H9 (cell line): ENCODE data around the gene TLX2. TPM values are rescaled to one million over a fixed set of nuclear protein-coding genes. Genes with fewer than 3 reads are reported as not detected.
A peak's percentile ranks its signal among the peaks of the same experiment; 100 is the strongest.

Experiments
- DNase-seq: peaks from one replicate; pipeline ENCODE4 v3.0.0-alpha.2; 2017
- H2AFZ ChIP-seq: one replicate; pipeline ENCODE4 v1.6.1; 2013; ENCODE audit warnings: mild to moderate bottlenecking, low read length, control low read depth, moderate library complexity
- H2AK5ac ChIP-seq: 2 replicates; pipeline ENCODE4 v1.6.1; 2013; ENCODE audit warnings: low read length, control low read depth, mixed read lengths; ENCODE audit not compliant: insufficient read length
- H2BK120ac ChIP-seq: one replicate; pipeline ENCODE4 v1.6.1; 2013; ENCODE audit warnings: low read depth, mild to moderate bottlenecking, low read length, control low read depth, inconsistent platforms; ENCODE audit not compliant: poor library complexity, severe bottlenecking
- H2BK12ac ChIP-seq: 2 replicates; pipeline ENCODE4 v1.6.1; 2013; ENCODE audit warnings: low read length, control low read depth, mixed read lengths, low read depth; ENCODE audit not compliant: insufficient read length
- H2BK15ac ChIP-seq: 2 replicates; pipeline ENCODE4 v1.6.1; 2013; ENCODE audit warnings: low read depth, low read length, control low read depth
- H2BK20ac ChIP-seq: one replicate; pipeline ENCODE4 v1.6.1; 2013; ENCODE audit warnings: low read depth, mild to moderate bottlenecking, low read length, control low read depth, inconsistent platforms; ENCODE audit not compliant: poor library complexity, severe bottlenecking
- H2BK5ac ChIP-seq: 2 replicates; pipeline ENCODE4 v1.6.1; 2013; ENCODE audit warnings: low read length, control low read depth, mixed read lengths; ENCODE audit not compliant: insufficient read length
- H3K14ac ChIP-seq: 2 replicates; pipeline ENCODE4 v1.6.1; 2013; ENCODE audit warnings: low read length, control low read depth; ENCODE audit not compliant: insufficient read depth
- H3K18ac ChIP-seq: 2 replicates; pipeline ENCODE4 v1.6.1; 2013; ENCODE audit warnings: low read depth, mild to moderate bottlenecking, mixed read lengths, low read length, control low read depth; ENCODE audit not compliant: insufficient read length
- H3K23ac ChIP-seq: 2 replicates; pipeline ENCODE4 v1.6.1; 2013; ENCODE audit warnings: low read length, control low read depth, mixed read lengths, low read depth; ENCODE audit not compliant: insufficient read length
- H3K23me2 ChIP-seq: 2 replicates; pipeline ENCODE4 v1.6.1; 2013; ENCODE audit warnings: low read depth, mild to moderate bottlenecking, mixed read lengths, low read length, control low read depth; ENCODE audit not compliant: insufficient read length, poor library complexity, severe bottlenecking
- H3K27ac ChIP-seq: 2 replicates; pipeline ENCODE4 v1.5.1; 2013; ENCODE audit warnings: low read length, control low read depth, mixed read lengths, low read depth; ENCODE audit not compliant: insufficient read length
- H3K27me3 ChIP-seq: 2 replicates; pipeline ENCODE4 v1.6.1; 2013; ENCODE audit warnings: low read length, control low read depth, inconsistent platforms; ENCODE audit not compliant: insufficient read depth
- H3K4ac ChIP-seq: 2 replicates; pipeline ENCODE4 v1.6.1; 2013; ENCODE audit warnings: low read depth, mild to moderate bottlenecking, control low read depth, inconsistent platforms, low read length, moderate library complexity
- H3K4me1 ChIP-seq: 2 replicates; pipeline ENCODE4 v1.6.1; 2013; ENCODE audit warnings: low read length, control low read depth, inconsistent platforms; ENCODE audit not compliant: insufficient read depth
- H3K4me2 ChIP-seq: 2 replicates; pipeline ENCODE4 v1.6.1; 2013; ENCODE audit warnings: low read length, control low read depth, mixed read lengths; ENCODE audit not compliant: insufficient read length, insufficient read depth
- H3K56ac ChIP-seq: 2 replicates; pipeline ENCODE4 v1.6.1; 2013; ENCODE audit warnings: low read depth, mild to moderate bottlenecking, mixed read lengths, low read length, control low read depth; ENCODE audit not compliant: insufficient read length
- H3K79me1 ChIP-seq: 2 replicates; pipeline ENCODE4 v1.6.1; 2013; ENCODE audit warnings: low read depth, mild to moderate bottlenecking, moderate library complexity, low read length, control low read depth, inconsistent platforms; ENCODE audit not compliant: insufficient read depth, poor library complexity, severe bottlenecking
- H3K79me2 ChIP-seq: 2 replicates; pipeline ENCODE4 v1.6.1; 2013; ENCODE audit warnings: low read length, control low read depth, inconsistent platforms; ENCODE audit not compliant: insufficient read depth
- H3K9ac ChIP-seq: 2 replicates; pipeline ENCODE4 v1.6.1; 2013; ENCODE audit warnings: low read length, control low read depth, mixed read lengths; ENCODE audit not compliant: insufficient read length; ENCODE audit errors: extremely low read depth
- H3K9me3 ChIP-seq: one replicate; pipeline ENCODE4 v1.6.1; 2013; ENCODE audit warnings: low read depth, low read length, inconsistent platforms; ENCODE audit not compliant: control insufficient read depth
- H3T11ph ChIP-seq: one replicate; pipeline ENCODE4 v1.6.1; 2013; ENCODE audit warnings: mild to moderate bottlenecking, low read length, control low read depth, inconsistent platforms
- H4K20me1 ChIP-seq: one replicate; pipeline ENCODE4 v1.6.1; 2013; ENCODE audit not compliant: control insufficient read depth, insufficient read length, insufficient read depth
- H4K5ac ChIP-seq: 2 replicates; pipeline ENCODE4 v1.6.1; 2013; ENCODE audit warnings: low read depth, mild to moderate bottlenecking, mixed read lengths, low read length, control low read depth; ENCODE audit not compliant: insufficient read length
- H4K8ac ChIP-seq: replicated peaks from 2 replicates; pipeline ENCODE4 v1.6.1; 2013; ENCODE audit warnings: low read length, control low read depth, mixed read lengths, low read depth; ENCODE audit not compliant: insufficient read length
- H4K91ac ChIP-seq: 2 replicates; pipeline ENCODE4 v1.6.1; 2013; ENCODE audit warnings: low read depth, mild to moderate bottlenecking, moderate library complexity, mixed read lengths, low read length, control low read depth; ENCODE audit not compliant: insufficient read length
- H3K27ac Mint-ChIP-seq, 3 experiments: 2 replicates in 2 of 3; 3 replicates in 1 of 3; pipeline ENCODE4 v1.8.0; 2020 to 2021; ENCODE audit warnings: mixed read lengths in 3 of 3, mild to moderate bottlenecking in 1 of 3, moderate library complexity in 1 of 3
- H3K27me3 Mint-ChIP-seq: 2 replicates; pipeline ENCODE4 v1.8.0; 2021; ENCODE audit warnings: low read depth, mild to moderate bottlenecking, moderate library complexity, mixed read lengths
- H3K36me3 Mint-ChIP-seq, 3 experiments: 2 replicates in 2 of 3; 3 replicates in 1 of 3; pipeline ENCODE4 v1.8.0; 2020 to 2021; ENCODE audit warnings: low read depth in 3 of 3, mixed read lengths in 3 of 3; ENCODE audit not compliant: insufficient read depth in 1 of 3
- H3K4me1 Mint-ChIP-seq, 2 experiments: 2 replicates each; pipeline ENCODE4 v1.8.0; 2020; ENCODE audit warnings: mixed read lengths in 2 of 2
- H3K4me3 Mint-ChIP-seq, 2 experiments: 2 replicates in 1 of 2; 3 replicates in 1 of 2; pipeline ENCODE4 v1.8.0; 2020 to 2021; ENCODE audit warnings: mild to moderate bottlenecking in 2 of 2, mixed read lengths in 2 of 2, moderate library complexity in 1 of 2
- H3K9me3 Mint-ChIP-seq, 2 experiments: 2 replicates in 1 of 2; 3 replicates in 1 of 2; pipeline ENCODE4 v1.8.0; 2020; ENCODE audit warnings: mild to moderate bottlenecking in 2 of 2, mixed read lengths in 2 of 2, moderate library complexity in 1 of 2
- CTCF ChIP-seq: fragments of 200-600 bp; sonication (generic); conservative IDR thresholded peaks from 3 replicates; pipeline ENCODE4 v1.8.0; 2021; ENCODE audit warnings: antibody characterized with exemption, mild to moderate bottlenecking
- WGBS: extraction: QIAGEN DNeasy Blood & Tissue Kit; methylation state at CpG from one replicate; pipeline ENCODE4 v1.1.7; 2013; ENCODE audit warnings: missing lambda C conversion rate, low lambda C conversion rate, mixed read lengths; ENCODE audit not compliant: insufficient read length; ENCODE audit errors: extremely low coverage; 5-methylcytosine and 5-hydroxymethylcytosine counted together
- total RNA-seq: library from RNA; stranded (reverse); gene quantifications from 2 replicates; pipeline ENCODE4 v1.2.1, GENCODE V29; 2021

TLX2 gene
- total RNA-seq, 1 experiment from 2014 or later, result 0.20 TPM

GRCh38 chr2:74503506-74504475 lies 10.5 kb upstream of the TLX2 start:
- Histone ChIP-seq H2AK5ac (no peak overlapping the region), H2BK120ac (no peak overlapping the region), H3K4me1 (peaks cover 4% of the 10 kb centered on the region; the same call in 1 of the 2 replicates), H2BK15ac (no peak overlapping the region), H2BK12ac (no peak overlapping the region), H3K27ac (no peak overlapping the region), H3K9me3 (no peaks in the 10 kb centered on the region), H3K9ac (no peak overlapping the region), H4K20me1 (no peaks in the 10 kb centered on the region), H3K4me2 (peak overlapping the region; percentile 54), H3K27me3 (peaks cover 64% of the 10 kb centered on the region), H3K79me2 (no peaks in the 10 kb centered on the region), H3K23me2 (peaks cover 31% of the 10 kb centered on the region), H3K14ac (no peak overlapping the region), H3K4ac (no peak overlapping the region), H4K91ac (no peak overlapping the region), H3K79me1 (no peaks in the 10 kb centered on the region), H3T11ph (no peak overlapping the region), H2BK5ac (no peak overlapping the region), H4K5ac (no peak overlapping the region), H4K8ac (no peak overlapping the region), H3K18ac (no peak overlapping the region), H3K56ac (no peak overlapping the region), H3K23ac (no peak overlapping the region), H2BK20ac (no peak overlapping the region), H2AFZ (no peak overlapping the region)
- Mint-ChIP-seq H3K36me3 (peaks cover 24 to 33% (median 24%) of the 10 kb centered on the region in 3 experiments), H3K4me3 (peak overlapping the region; percentile 72 to 85), H3K4me1 (peaks cover 59 to 67% of the 10 kb centered on the region in 2 experiments), H3K27me3 (peaks cover 81% of the 10 kb centered on the region), H3K27ac (no peak overlapping the region), H3K9me3 (peaks cover 3 to 5% of the 10 kb centered on the region in 2 experiments; a peak in 3 of 5 replicates)
- WGBS, result no CpG with 5 or more reads among the region's 45 CpGs
- TF ChIP-seq CTCF, result no peak
- no peak for DNase-seq
